Measurements from ENCODE around the gene FOXO1.

The FOXO1 gene

DNA sequence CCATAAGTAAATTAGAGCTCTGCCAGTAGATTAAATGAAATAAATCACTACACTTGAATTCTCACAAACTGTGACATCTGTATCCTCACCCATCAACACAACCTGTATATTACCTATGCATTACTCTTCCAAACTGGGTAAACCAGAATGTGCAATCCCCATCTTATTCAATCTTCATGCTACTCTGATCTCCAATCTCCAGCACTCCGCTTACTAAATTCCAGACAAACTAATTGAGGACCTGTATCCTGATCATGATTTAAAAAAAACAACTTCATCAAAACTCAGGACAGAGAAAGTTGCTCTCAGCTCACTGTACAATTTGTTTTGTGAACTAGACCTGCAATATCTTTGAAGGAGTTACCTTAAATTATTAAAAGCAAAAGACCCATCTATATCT lies 74.4 kb downstream of the FOXO1 start:
- H3K27ac ChIP-seq = no peak overlapping the region
- TF ChIP-seq, protein P1, sequence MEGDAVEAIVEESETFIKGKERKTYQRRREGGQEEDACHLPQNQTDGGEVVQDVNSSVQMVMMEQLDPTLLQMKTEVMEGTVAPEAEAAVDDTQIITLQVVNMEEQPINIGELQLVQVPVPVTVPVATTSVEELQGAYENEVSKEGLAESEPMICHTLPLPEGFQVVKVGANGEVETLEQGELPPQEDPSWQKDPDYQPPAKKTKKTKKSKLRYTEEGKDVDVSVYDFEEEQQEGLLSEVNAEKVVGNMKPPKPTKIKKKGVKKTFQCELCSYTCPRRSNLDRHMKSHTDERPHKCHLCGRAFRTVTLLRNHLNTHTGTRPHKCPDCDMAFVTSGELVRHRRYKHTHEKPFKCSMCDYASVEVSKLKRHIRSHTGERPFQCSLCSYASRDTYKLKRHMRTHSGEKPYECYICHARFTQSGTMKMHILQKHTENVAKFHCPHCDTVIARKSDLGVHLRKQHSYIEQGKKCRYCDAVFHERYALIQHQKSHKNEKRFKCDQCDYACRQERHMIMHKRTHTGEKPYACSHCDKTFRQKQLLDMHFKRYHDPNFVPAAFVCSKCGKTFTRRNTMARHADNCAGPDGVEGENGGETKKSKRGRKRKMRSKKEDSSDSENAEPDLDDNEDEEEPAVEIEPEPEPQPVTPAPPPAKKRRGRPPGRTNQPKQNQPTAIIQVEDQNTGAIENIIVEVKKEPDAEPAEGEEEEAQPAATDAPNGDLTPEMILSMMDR (IDR thresholded peaks at IDR 0.05; ENCODE audit: low read depth, low read length, missing control alignments) = no peak
- H3K36me3 ChIP-seq (replicated peaks) = no peaks in the 10 kb centered on the region
- no peak for DNase-seq
- H3K4me3 ChIP-seq (ENCODE audit: low read depth, low read length) = no peak overlapping the region
- in situ Hi-C loops (cut with HindIII; ENCODE audit: low pct_ligation_motif_present, low sequenced_read_pairs) = no loop called here
- H3K27me3 ChIP-seq (replicated peaks) = no peaks in the 10 kb centered on the region

DNA sequence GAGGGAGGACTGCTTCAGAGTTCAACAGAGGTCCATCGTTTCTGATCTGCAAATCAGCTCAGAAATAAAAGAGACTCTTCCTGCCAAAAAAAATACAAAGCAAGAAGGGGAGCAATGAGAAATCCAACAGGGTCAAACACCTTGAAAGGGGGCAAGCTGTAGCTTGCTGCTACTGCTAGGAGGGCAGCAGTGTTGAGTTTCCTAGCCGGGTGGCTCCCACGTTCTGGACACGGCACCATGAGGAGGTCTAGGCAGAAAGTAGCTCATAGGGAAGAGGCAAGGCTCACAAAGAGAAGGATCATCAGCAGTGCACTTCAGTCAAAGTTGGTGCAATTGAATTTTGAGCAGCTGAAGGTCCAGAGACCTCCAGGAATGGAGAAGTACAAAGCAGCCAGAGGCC lies 75.3 kb downstream of the FOXO1 start:
- in situ Hi-C loops (cut with HindIII; ENCODE audit: low pct_ligation_motif_present, low sequenced_read_pairs) = no loop called here
- TF ChIP-seq, protein P1 (IDR thresholded peaks at IDR 0.05; ENCODE audit: low read depth, low read length, missing control alignments) = no peak
- Histone ChIP-seq H3K27ac (no peak overlapping the region), H3K27me3 (replicated peaks) (no peaks in the 10 kb centered on the region), H3K4me3 (ENCODE audit: low read depth, low read length) (no peak overlapping the region), H3K36me3 (replicated peaks) (no peaks in the 10 kb centered on the region)
- DNase-seq = no peak

DNA sequence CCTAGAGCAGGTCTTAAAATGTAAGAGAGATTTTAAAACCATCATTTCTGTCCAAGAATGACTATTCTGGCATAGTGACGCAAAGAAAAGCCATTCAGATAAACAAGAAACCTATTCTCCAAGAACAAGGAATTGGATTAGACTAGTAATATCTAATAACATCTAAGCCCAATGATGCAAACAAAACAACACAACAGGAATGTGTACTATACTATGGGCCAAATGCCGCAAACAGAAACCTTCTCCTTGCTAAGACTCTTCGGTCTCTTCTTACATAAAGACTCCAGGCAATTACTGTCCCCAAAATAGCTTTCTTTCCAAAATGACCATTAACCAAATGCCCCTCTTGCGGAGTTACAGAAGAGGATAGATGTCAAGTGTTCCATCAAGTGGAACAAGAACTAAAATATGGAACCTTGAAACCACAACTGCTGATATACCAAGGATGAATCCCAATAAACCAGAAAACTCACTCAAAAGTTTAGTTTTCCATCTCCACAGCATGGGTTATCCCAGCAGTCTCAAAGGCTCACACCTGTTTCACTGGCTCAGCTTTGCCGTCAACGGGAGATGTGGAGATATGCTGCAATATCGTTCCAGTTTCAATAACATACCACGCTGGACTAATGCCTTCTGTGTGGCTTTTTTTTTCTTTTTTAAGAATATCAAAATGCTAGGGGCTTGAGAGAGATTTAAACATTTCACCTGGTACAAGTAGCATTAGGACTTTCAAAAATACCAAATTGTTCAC lies 76.2 kb downstream of the FOXO1 start:
- in situ Hi-C loops (cut with HindIII; ENCODE audit: low pct_ligation_motif_present, low sequenced_read_pairs) = no loop called here
- Histone ChIP-seq H3K4me3 (ENCODE audit: low read depth, low read length) (no peak overlapping the region), H3K27ac (no peak overlapping the region), H3K27me3 (replicated peaks) (no peaks in the 10 kb centered on the region), H3K36me3 (replicated peaks) (no peaks in the 10 kb centered on the region)
- DNase-seq = no peak
- TF ChIP-seq, protein P1 (IDR thresholded peaks at IDR 0.05; ENCODE audit: low read depth, low read length, missing control alignments) = no peak

DNA sequence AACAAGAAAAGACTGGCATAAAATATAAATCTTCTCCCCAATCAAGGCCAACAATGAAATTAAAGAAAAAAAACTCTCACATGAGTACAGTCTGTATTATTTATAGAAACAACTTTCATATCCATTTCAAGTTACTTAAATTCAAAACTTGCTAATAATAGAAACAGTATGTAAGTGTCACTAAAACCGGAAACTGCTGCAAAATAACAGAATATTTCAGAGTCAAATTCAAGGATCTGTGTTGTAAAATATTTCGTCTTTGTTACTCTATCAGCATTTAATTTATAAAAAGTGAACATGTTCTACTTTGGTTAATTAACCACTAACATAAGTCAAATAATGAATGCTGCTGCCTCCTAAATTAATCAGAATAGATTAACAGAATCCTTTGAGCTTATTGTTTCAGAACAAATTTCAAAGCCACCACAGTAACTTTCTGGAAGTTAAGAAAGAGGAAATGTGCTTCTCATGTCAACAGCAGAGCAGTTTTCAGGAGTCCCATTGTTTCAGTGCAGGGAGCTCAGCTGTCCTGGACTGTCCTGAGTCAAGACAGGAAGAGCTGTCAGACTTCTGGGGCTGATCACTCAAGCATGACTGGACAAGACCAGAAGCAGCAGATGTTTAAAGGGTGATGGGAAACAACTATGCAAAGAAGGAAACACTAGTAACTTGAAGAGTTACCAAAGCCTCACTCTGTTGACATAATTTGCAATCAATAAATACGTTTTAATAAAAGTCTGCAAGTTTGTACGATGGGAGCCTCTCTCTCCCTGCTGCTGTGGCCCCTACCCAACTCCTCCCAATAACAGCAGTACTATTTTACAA lies 76.9 kb downstream of the FOXO1 start:
- DNase-seq = peak; percentile 76
- H3K4me3 ChIP-seq (ENCODE audit: low read depth, low read length) = no peak overlapping the region

DNA sequence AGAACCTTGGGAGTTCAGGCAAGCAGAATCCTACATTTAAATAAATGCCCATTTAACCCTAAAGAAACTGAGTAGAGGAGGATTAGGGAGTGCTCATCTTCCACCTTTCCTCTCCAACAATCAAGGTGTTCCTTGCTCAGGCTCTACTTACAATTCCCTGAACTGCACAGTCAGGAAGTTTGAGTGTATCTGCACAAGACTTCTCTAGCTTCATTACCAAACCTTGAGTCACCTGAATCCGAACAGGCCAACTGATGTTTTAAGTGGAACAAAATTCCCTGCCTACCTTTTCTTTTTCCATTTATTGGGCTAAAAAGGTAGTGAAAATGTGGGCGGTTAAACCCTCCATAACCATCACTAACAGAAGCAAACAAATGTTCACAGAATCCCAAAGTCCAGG lies 78.3 kb downstream of the FOXO1 start:
- Histone ChIP-seq H3K27ac (no peak overlapping the region), H3K4me3 (ENCODE audit: low read depth, low read length) (no peak overlapping the region), H3K27me3 (replicated peaks) (no peaks in the 10 kb centered on the region), H3K36me3 (replicated peaks) (no peaks in the 10 kb centered on the region)
- DNase-seq = no peak
- TF ChIP-seq, protein P1 (IDR thresholded peaks at IDR 0.05; ENCODE audit: low read depth, low read length, missing control alignments) = no peak
- in situ Hi-C loops (cut with HindIII; ENCODE audit: low pct_ligation_motif_present, low sequenced_read_pairs) = no loop called here

More for the DNA sequence above, 76.9 kb downstream of the FOXO1 start:
- Histone ChIP-seq H3K27me3 (replicated peaks) (no peaks in the 10 kb centered on the region), H3K27ac (peak overlapping the region; percentile 9), H3K36me3 (replicated peaks) (no peaks in the 10 kb centered on the region)
- TF ChIP-seq, protein P1 (IDR thresholded peaks at IDR 0.05; ENCODE audit: low read depth, low read length, missing control alignments) = no peak
- in situ Hi-C loops (cut with HindIII; ENCODE audit: low pct_ligation_motif_present, low sequenced_read_pairs) = no loop called here
